OCI-LY1 (cell line): ENCODE measurements around the gene TNIP1.

ENCODE experiments used
- H2AFZ ChIP-seq: fragments of 200-600 bp; sonication (generic), shearing (Covaris generic); 2 replicates; pipeline ENCODE4 v1.6.0; 2014; ENCODE audit warnings: antibody characterized with exemption, mild to moderate bottlenecking, low read length
- H3F3A ChIP-seq: fragments of 200-600 bp; sonication (generic), shearing (Covaris generic); 2 replicates; pipeline ENCODE4 v1.6.0; 2014; ENCODE audit warnings: mild to moderate bottlenecking, antibody characterized with exemption, low read length, moderate library complexity; ENCODE audit not compliant: insufficient read depth
- H3K27ac ChIP-seq: fragments of 200-600 bp; sonication (generic); 2 replicates; pipeline ENCODE4 v1.5.1; 2014; ENCODE audit warnings: low read length, mixed run types, mild to moderate bottlenecking, low read depth; ENCODE audit not compliant: poor library complexity, severe bottlenecking
- H3K27me3 ChIP-seq: fragments of 200-600 bp; sonication (generic); 2 replicates; pipeline ENCODE4 v1.6.0; 2014; ENCODE audit warnings: antibody characterized with exemption, mild to moderate bottlenecking, low read length, moderate library complexity; ENCODE audit not compliant: insufficient read depth
- H3K36me3 ChIP-seq: fragments of 200-600 bp; sonication (generic); 2 replicates; pipeline ENCODE4 v1.6.1; 2014; ENCODE audit warnings: mild to moderate bottlenecking, antibody characterized with exemption, low read length, moderate library complexity, mixed read lengths; ENCODE audit not compliant: insufficient read depth
- H3K4me1 ChIP-seq: fragments of 200-600 bp; sonication (generic); 2 replicates; pipeline ENCODE4 v1.5.1; 2014; ENCODE audit warnings: mild to moderate bottlenecking, low read length, moderate library complexity; ENCODE audit not compliant: insufficient read depth, severe bottlenecking
- H3K4me2 ChIP-seq: fragments of 200-600 bp; sonication (generic), shearing (Covaris generic); 2 replicates; pipeline ENCODE4 v1.6.1; 2014; ENCODE audit warnings: low read length
- H3K4me3 ChIP-seq: fragments of 200-600 bp; sonication (generic); 2 replicates; pipeline ENCODE4 v1.5.1; 2014; ENCODE audit warnings: low read length, low read depth, mild to moderate bottlenecking, mixed read lengths; ENCODE audit not compliant: poor library complexity, severe bottlenecking
- H3K79me2 ChIP-seq: fragments of 200-600 bp; shearing (Covaris generic); 2 replicates; pipeline ENCODE4 v1.6.1; 2016; ENCODE audit warnings: mixed run types, low read length, mixed read lengths; ENCODE audit not compliant: insufficient read depth
- H3K9ac ChIP-seq: fragments of 200-600 bp; sonication (generic), shearing (Covaris generic); 2 replicates; pipeline ENCODE4 v1.6.1; 2014; ENCODE audit warnings: mild to moderate bottlenecking, low read length, mixed read lengths
- H3K9me2 ChIP-seq: fragments of 200-600 bp; sonication (generic), shearing (Covaris generic); 2 replicates; pipeline ENCODE4 v1.6.1; 2014; ENCODE audit warnings: low read depth, mild to moderate bottlenecking, low read length, mixed read lengths
- H3K9me3 ChIP-seq: fragments of 200-600 bp; shearing (Covaris generic); 2 replicates; pipeline ENCODE4 v1.6.1; 2014; ENCODE audit warnings: low read length, mixed read lengths
- H4K20me1 ChIP-seq: fragments of 200-600 bp; sonication (generic), shearing (Covaris generic); 2 replicates; pipeline ENCODE4 v1.6.0; 2016; ENCODE audit warnings: mild to moderate bottlenecking, low read length; ENCODE audit not compliant: insufficient read depth
- EZH2 ChIP-seq: fragments of 200-600 bp; sonication (generic), shearing (Covaris generic); IDR thresholded peaks from 2 replicates; pipeline ENCODE4 v1.8.0; 2017; ENCODE audit warnings: borderline replicate concordance, mixed run types, mild to moderate bottlenecking, antibody characterized with exemption, low read length, moderate library complexity, mixed read lengths
- TF ChIP-seq, protein P1 (sequence below): fragments of 200-600 bp; sonication (generic), shearing (Covaris generic); IDR thresholded peaks from 2 replicates; pipeline ENCODE4 v1.5.1; 2017; ENCODE audit warnings: mild to moderate bottlenecking, antibody characterized with exemption, low read length, moderate library complexity, mixed read lengths

The TNIP1 gene

GRCh38 chr5:151066920-151067319, 13.9 kb downstream of the TNIP1 start:
- Histone ChIP-seq H3K27me3 (no peaks in the 10 kb centered on the region), H3K4me3 (no peak overlapping the region), H3K9me3 (no peaks in the 10 kb centered on the region), H3F3A (no peaks in the 10 kb centered on the region), H3K4me1 (peaks cover 88% of the 10 kb centered on the region), H3K36me3 (peaks cover 72% of the 10 kb centered on the region), H3K9me2 (no peaks in the 10 kb centered on the region), H3K9ac (peak overlapping the region; percentile 28; the same call in 1 of the 2 replicates), H3K79me2 (peaks cover 58% of the 10 kb centered on the region), H4K20me1 (no peaks in the 10 kb centered on the region), H3K4me2 (peak overlapping the region; percentile 19; the same call in 1 of the 2 replicates), H2AFZ (no peak overlapping the region), H3K27ac (peak overlapping the region; percentile 94)
- TF ChIP-seq, protein P1, sequence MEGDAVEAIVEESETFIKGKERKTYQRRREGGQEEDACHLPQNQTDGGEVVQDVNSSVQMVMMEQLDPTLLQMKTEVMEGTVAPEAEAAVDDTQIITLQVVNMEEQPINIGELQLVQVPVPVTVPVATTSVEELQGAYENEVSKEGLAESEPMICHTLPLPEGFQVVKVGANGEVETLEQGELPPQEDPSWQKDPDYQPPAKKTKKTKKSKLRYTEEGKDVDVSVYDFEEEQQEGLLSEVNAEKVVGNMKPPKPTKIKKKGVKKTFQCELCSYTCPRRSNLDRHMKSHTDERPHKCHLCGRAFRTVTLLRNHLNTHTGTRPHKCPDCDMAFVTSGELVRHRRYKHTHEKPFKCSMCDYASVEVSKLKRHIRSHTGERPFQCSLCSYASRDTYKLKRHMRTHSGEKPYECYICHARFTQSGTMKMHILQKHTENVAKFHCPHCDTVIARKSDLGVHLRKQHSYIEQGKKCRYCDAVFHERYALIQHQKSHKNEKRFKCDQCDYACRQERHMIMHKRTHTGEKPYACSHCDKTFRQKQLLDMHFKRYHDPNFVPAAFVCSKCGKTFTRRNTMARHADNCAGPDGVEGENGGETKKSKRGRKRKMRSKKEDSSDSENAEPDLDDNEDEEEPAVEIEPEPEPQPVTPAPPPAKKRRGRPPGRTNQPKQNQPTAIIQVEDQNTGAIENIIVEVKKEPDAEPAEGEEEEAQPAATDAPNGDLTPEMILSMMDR: no peak
- TF ChIP-seq EZH2: no peak

DNA sequence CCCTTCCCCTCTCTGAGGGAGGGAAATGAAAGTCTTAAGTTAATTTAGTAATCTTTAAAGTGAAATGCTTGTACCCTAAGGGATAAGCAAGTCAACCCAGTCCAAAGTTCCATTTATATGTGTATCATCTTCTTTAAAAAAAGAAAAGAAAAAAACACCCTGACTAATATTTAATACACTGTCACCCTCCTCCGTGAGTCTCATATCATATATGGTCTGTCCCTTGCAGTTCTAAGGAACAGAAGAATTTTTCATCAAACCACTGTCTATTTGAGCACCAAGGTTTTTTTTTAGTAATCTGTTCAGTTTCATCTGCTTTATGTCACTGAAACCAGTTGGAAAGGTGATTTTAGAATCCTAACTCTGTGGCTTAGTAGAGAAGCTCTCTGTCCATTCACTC, 15.2 kb downstream of the TNIP1 start:
- H3K79me2 ChIP-seq: peaks cover 46% of the 10 kb centered on the region
- no peak overlapping the region for H3K4me3 ChIP-seq
- no peak overlapping the region for H2AFZ ChIP-seq
- H3K9me3 ChIP-seq: no peaks in the 10 kb centered on the region
- no peak for TF ChIP-seq EZH2
- TF ChIP-seq, protein P1: no peak
- H3K4me1 ChIP-seq: peaks cover 83% of the 10 kb centered on the region
- H3K36me3 ChIP-seq: peaks cover 82% of the 10 kb centered on the region
- peak overlapping the region; percentile 94 for H3K27ac ChIP-seq
- no peaks in the 10 kb centered on the region for H3K9me2 ChIP-seq
- no peak overlapping the region for H3K4me2 ChIP-seq
- no peaks in the 10 kb centered on the region for H3F3A ChIP-seq
- peak overlapping the region; percentile 14; the same call in 1 of the 2 replicates for H3K9ac ChIP-seq
- no peaks in the 10 kb centered on the region for H4K20me1 ChIP-seq
- no peaks in the 10 kb centered on the region for H3K27me3 ChIP-seq

- Histone ChIP-seq H3K4me3 (no peak overlapping the region), H4K20me1 (no peaks in the 10 kb centered on the region), H3K27me3 (no peaks in the 10 kb centered on the region), H3K9me2 (no peaks in the 10 kb centered on the region), H3K27ac (no peak overlapping the region), H3K4me1 (peaks cover 83% of the 10 kb centered on the region), H3K9ac (no peak overlapping the region), H3K9me3 (no peaks in the 10 kb centered on the region), H3F3A (no peaks in the 10 kb centered on the region), H3K79me2 (peaks cover 40% of the 10 kb centered on the region), H3K36me3 (peaks cover 82% of the 10 kb centered on the region), H2AFZ (no peak overlapping the region), H3K4me2 (no peak overlapping the region)
- no peak for TF ChIP-seq EZH2
- TF ChIP-seq, protein P1: no peak
Observed at GRCh38 chr5:151064916-151065499, 15.8 kb downstream of the TNIP1 start.
